ENCODE data around the gene XIRP2.

GRCh38 chr2:167144179-167144898 is 256.1 kb downstream of the XIRP2 start:
- TF ChIP-seq POLR2A (IDR thresholded peaks at IDR 0.05; ENCODE audit: extremely low read depth, insufficient read length), result no peak
- TF ChIP-seq, protein P1, sequence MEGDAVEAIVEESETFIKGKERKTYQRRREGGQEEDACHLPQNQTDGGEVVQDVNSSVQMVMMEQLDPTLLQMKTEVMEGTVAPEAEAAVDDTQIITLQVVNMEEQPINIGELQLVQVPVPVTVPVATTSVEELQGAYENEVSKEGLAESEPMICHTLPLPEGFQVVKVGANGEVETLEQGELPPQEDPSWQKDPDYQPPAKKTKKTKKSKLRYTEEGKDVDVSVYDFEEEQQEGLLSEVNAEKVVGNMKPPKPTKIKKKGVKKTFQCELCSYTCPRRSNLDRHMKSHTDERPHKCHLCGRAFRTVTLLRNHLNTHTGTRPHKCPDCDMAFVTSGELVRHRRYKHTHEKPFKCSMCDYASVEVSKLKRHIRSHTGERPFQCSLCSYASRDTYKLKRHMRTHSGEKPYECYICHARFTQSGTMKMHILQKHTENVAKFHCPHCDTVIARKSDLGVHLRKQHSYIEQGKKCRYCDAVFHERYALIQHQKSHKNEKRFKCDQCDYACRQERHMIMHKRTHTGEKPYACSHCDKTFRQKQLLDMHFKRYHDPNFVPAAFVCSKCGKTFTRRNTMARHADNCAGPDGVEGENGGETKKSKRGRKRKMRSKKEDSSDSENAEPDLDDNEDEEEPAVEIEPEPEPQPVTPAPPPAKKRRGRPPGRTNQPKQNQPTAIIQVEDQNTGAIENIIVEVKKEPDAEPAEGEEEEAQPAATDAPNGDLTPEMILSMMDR (IDR thresholded peaks at IDR 0.05; ENCODE audit: low read depth, low read length), result no peak
